AG04449 (cell line): Measurements from ENCODE around the gene ZBTB46.

ENCODE experiments used
- CTCF ChIA-PET: fragments of 350-600 bp; formaldehyde crosslinking; extraction: SDS; loops from one replicate; lab custom pipeline; 2021; ENCODE audit warnings: antibody characterized with exemption; lab: Yijun Ruan, JAX
- POLR2A ChIA-PET: fragments of 400-600, 350-600 bp; formaldehyde crosslinking; extraction: SDS; loops from one replicate; lab custom pipeline; 2020; ENCODE audit warnings: antibody characterized with exemption, inconsistent platforms; lab: Yijun Ruan, JAX
- DNase-seq: peaks from one replicate; pipeline ENCODE4 v3.0.0-alpha.2; 2010; ENCODE audit warnings: low read depth, low spot score
- H3K4me3 ChIP-seq: 2 replicates; pipeline ENCODE4 v1.5.1; 2011; ENCODE audit warnings: low read depth, mild to moderate bottlenecking, control low read depth, low read length
- TF ChIP-seq, protein P1 (sequence below): IDR thresholded peaks from one replicate; pipeline ENCODE4 v1.5.1; 2011; ENCODE audit warnings: mild to moderate bottlenecking, moderate library complexity, low read length, control low read depth, inconsistent platforms; ENCODE audit not compliant: insufficient read depth; ENCODE audit errors: missing control alignments

The ZBTB46 gene

GRCh38 chr20:63703976-63704748, 126.9 kb downstream of the ZBTB46 start:
- TF ChIP-seq, protein P1, sequence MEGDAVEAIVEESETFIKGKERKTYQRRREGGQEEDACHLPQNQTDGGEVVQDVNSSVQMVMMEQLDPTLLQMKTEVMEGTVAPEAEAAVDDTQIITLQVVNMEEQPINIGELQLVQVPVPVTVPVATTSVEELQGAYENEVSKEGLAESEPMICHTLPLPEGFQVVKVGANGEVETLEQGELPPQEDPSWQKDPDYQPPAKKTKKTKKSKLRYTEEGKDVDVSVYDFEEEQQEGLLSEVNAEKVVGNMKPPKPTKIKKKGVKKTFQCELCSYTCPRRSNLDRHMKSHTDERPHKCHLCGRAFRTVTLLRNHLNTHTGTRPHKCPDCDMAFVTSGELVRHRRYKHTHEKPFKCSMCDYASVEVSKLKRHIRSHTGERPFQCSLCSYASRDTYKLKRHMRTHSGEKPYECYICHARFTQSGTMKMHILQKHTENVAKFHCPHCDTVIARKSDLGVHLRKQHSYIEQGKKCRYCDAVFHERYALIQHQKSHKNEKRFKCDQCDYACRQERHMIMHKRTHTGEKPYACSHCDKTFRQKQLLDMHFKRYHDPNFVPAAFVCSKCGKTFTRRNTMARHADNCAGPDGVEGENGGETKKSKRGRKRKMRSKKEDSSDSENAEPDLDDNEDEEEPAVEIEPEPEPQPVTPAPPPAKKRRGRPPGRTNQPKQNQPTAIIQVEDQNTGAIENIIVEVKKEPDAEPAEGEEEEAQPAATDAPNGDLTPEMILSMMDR: no peak
- ChIA-PET CTCF (no interaction called here), POLR2A (no interaction called here)
- no peak for DNase-seq
- no peak overlapping the region for H3K4me3 ChIP-seq

DNA sequence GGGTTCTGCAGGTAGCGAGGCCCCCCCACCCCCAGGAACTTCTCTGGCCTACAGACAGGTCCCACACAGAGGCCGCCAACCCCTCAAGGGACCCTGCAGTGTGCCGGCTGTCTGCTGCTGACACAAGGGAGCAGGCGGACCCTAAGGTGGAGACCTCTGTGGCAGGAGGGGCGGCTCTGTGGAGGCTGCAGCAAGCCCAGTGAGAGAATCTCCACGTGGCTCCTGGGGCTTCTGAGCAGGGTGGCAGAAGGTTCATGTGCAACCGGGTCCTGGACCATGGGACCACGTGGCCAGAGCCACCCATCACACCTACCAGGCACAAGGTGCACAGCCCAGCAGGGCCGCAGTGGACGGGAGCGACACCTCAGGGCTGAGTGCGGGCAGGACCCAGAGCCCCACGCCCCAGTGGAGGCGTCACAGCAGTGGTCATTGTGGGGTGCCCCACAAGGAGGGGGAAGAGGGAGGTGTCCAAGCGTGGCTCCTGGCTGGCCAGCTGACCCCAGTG, 127.5 kb downstream of the ZBTB46 start:
- no peak for DNase-seq
- TF ChIP-seq, protein P1: no peak
- H3K4me3 ChIP-seq: no peak overlapping the region
- POLR2A ChIA-PET: no interaction called here
- CTCF ChIA-PET: no interaction called here

- ChIA-PET POLR2A (interaction anchor here (0.8 kb wide), 1 partner anchor 44 kb away, joined by 3 read pairs; no protein-coding TSS in a partner anchor), CTCF (interaction anchor here (1.2 kb wide), 1 partner anchor 165 kb away, joined by 3 read pairs; no protein-coding TSS in a partner anchor)
- H3K4me3 ChIP-seq: no peak overlapping the region
- TF ChIP-seq, protein P1: no peak
- DNase-seq: no peak
Observed at GRCh38 chr20:63702751-63703470, 128.2 kb downstream of the ZBTB46 start.

GRCh38 chr20:63702036-63702665, 128.9 kb downstream of the ZBTB46 start:
- POLR2A ChIA-PET: interaction anchor here (0.8 kb wide), 2 partner anchors 44 to 73 kb away, joined by 3 read pairs; no protein-coding TSS in a partner anchor
- no peak for DNase-seq
- CTCF ChIA-PET: interaction anchor here (1.2 kb wide), 1 partner anchor 164 kb away, joined by 3 read pairs; no protein-coding TSS in a partner anchor
- TF ChIP-seq, protein P1: no peak
- H3K4me3 ChIP-seq: no peak overlapping the region

- ChIA-PET POLR2A (interaction anchor here (0.8 kb wide), 1 partner anchor 72 kb away, joined by 3 read pairs; no protein-coding TSS in a partner anchor), CTCF (no interaction called here)
- no peak overlapping the region for H3K4me3 ChIP-seq
- no peak for DNase-seq
- TF ChIP-seq, protein P1: no peak
Observed at GRCh38 chr20:63701329-63702035, 129.6 kb downstream of the ZBTB46 start.
